ENCODE measurements around the gene KCNF1.

KCNF1 gene

GRCh38 chr2:10962004-10962403, 50.3 kb downstream of the KCNF1 start:
- no peak overlapping the region for H2AFZ ChIP-seq
- no peaks in the 10 kb centered on the region for H3K36me3 ChIP-seq (ENCODE audit: control insufficient read depth, insufficient read depth, low read length)
- no peaks in the 10 kb centered on the region for H3K79me2 ChIP-seq
- H3K4me2 ChIP-seq (ENCODE audit: low read length): no peak overlapping the region
- H3K27me3 ChIP-seq (ENCODE audit: control insufficient read depth, insufficient read depth, low read length): no peaks in the 10 kb centered on the region
- no peak overlapping the region for H3K9ac ChIP-seq
- no peak overlapping the region for H3K27ac ChIP-seq
- no peaks in the 10 kb centered on the region for H3K9me3 ChIP-seq (ENCODE audit: control insufficient read depth, low read length)
- H3K4me1 ChIP-seq: no peaks in the 10 kb centered on the region
- TF ChIP-seq CTCF (IDR thresholded peaks at IDR 0.05): no peak
- H3K4me3 ChIP-seq (ENCODE audit: low read depth, low read length): no peak overlapping the region

GRCh38 chr2:10963155-10963554, 51.4 kb downstream of the KCNF1 start:
- H3K9me3 ChIP-seq (ENCODE audit: control insufficient read depth, low read length): no peaks in the 10 kb centered on the region
- H3K4me2 ChIP-seq (ENCODE audit: low read length): no peak overlapping the region
- no peaks in the 10 kb centered on the region for H3K36me3 ChIP-seq (ENCODE audit: control insufficient read depth, insufficient read depth, low read length)
- H2AFZ ChIP-seq: no peak overlapping the region
- no peak for TF ChIP-seq CTCF (IDR thresholded peaks at IDR 0.05)
- no peak overlapping the region for H3K4me3 ChIP-seq (ENCODE audit: low read depth, low read length)
- H3K27me3 ChIP-seq (ENCODE audit: control insufficient read depth, insufficient read depth, low read length): no peaks in the 10 kb centered on the region
- H3K4me1 ChIP-seq: no peaks in the 10 kb centered on the region
- no peak overlapping the region for H3K9ac ChIP-seq
- H3K27ac ChIP-seq: no peak overlapping the region
- H3K79me2 ChIP-seq: no peaks in the 10 kb centered on the region

All from parathyroid adenoma (tissue), 2 donors.